IMR-90 (cell line): Measurements from ENCODE around the gene GRK5. TPM values are rescaled to one million over a fixed set of nuclear protein-coding genes. Genes with fewer than 3 reads are reported as not detected.

Source experiments
- ATAC-seq: fragments of 200-7000 bp; cut with Tn5 transposase; 2 replicates; pipeline ENCODE4 v1.9.1; 2020; ENCODE audit warnings: low read depth, mild to moderate bottlenecking, moderate library complexity
- BruUV-seq: library from RNA; stranded (reverse); fragments of 400-500 nt; replicated peaks from 2 replicates; lab custom pipeline; 2021; lab: Mats Ljungman, UMichigan
- CTCF ChIA-PET: fragments of 300-600 bp; formaldehyde crosslinking; extraction: SDS; loops from one replicate; lab custom pipeline; 2021; ENCODE audit warnings: antibody characterized with exemption; lab: Yijun Ruan, JAX
- POLR2A ChIA-PET: fragments of 300-600 bp; sonication (Branson Sonifier 250); formaldehyde crosslinking; loops from one replicate; lab custom pipeline; 2022; ENCODE audit warnings: antibody characterized with exemption; ENCODE audit not compliant: unreplicated experiment; lab: Charles Lee
- DNase-seq: peaks from one replicate; pipeline ENCODE4 v3.0.0; 2013
- H2AFZ ChIP-seq: replicated peaks from 2 replicates; pipeline ENCODE3; 2013; ENCODE audit warnings: low read length, mild to moderate bottlenecking; ENCODE audit not compliant: poor library complexity
- H2AK5ac ChIP-seq: 2 replicates; pipeline ENCODE4 v1.6.1; 2013; ENCODE audit warnings: low read depth, low read length, inconsistent platforms
- H2AK9ac ChIP-seq: replicated peaks from 2 replicates; pipeline ENCODE3; 2013; ENCODE audit warnings: mild to moderate bottlenecking, low read depth, low read length, moderate library complexity; ENCODE audit not compliant: poor library complexity
- H2BK120ac ChIP-seq: 2 replicates; pipeline ENCODE4 v1.6.1; 2013; ENCODE audit warnings: low read depth, low read length, inconsistent platforms
- H2BK15ac ChIP-seq: 3 replicates; pipeline ENCODE4 v1.6.1; 2013; ENCODE audit warnings: low read depth, low read length, inconsistent platforms
- H2BK20ac ChIP-seq: 2 replicates; pipeline ENCODE4 v1.6.1; 2013; ENCODE audit warnings: low read depth, mild to moderate bottlenecking, inconsistent platforms, low read length, moderate library complexity
- H2BK5ac ChIP-seq: 2 replicates; pipeline ENCODE4 v1.6.1; 2013; ENCODE audit warnings: mild to moderate bottlenecking, low read depth, low read length, inconsistent platforms; ENCODE audit not compliant: poor library complexity, severe bottlenecking
- H3K14ac ChIP-seq: replicated peaks from 2 replicates; pipeline ENCODE4 v1.6.1; 2013; ENCODE audit warnings: low read depth, low read length, inconsistent platforms
- H3K18ac ChIP-seq: 2 replicates; pipeline ENCODE4 v1.6.1; 2013; ENCODE audit warnings: low read depth, low read length, control low read depth
- H3K23ac ChIP-seq: 2 replicates; pipeline ENCODE4 v1.6.1; 2013; ENCODE audit warnings: low read depth, low read length, inconsistent platforms
- H3K27ac ChIP-seq: 2 replicates; pipeline ENCODE4 v1.5.1; 2013; ENCODE audit warnings: mild to moderate bottlenecking, control low read depth, low read length; ENCODE audit not compliant: insufficient read depth
- H3K27me3 ChIP-seq: 2 replicates; pipeline ENCODE4 v1.6.1; 2013; ENCODE audit warnings: low read length; ENCODE audit not compliant: control insufficient read depth, insufficient read depth
- H3K36me3 ChIP-seq: 2 replicates; pipeline ENCODE4 v1.6.1; 2013; ENCODE audit warnings: low read length, mixed read lengths; ENCODE audit not compliant: control insufficient read depth, insufficient read depth
- H3K4ac ChIP-seq: 2 replicates; pipeline ENCODE4 v1.6.1; 2013; ENCODE audit warnings: low read depth, low read length, inconsistent platforms
- H3K4me1 ChIP-seq: 2 replicates; pipeline ENCODE4 v1.6.1; 2013; ENCODE audit warnings: low read length, mixed read lengths; ENCODE audit not compliant: control insufficient read depth, insufficient read depth
- H3K4me2 ChIP-seq: 2 replicates; pipeline ENCODE4 v1.6.1; 2013; ENCODE audit warnings: low read depth, mild to moderate bottlenecking, control low read depth, low read length, moderate library complexity
- H3K4me3 ChIP-seq: 2 replicates; pipeline ENCODE4 v1.5.1; 2013; ENCODE audit warnings: low read depth, mild to moderate bottlenecking, control low read depth, low read length, moderate library complexity; ENCODE audit not compliant: insufficient read depth
- H3K56ac ChIP-seq: 2 replicates; pipeline ENCODE4 v1.6.1; 2013; ENCODE audit warnings: low read length, inconsistent platforms; ENCODE audit not compliant: insufficient read depth; ENCODE audit errors: extremely low read depth
- H3K79me1 ChIP-seq, 2 experiments: 2 replicates each; pipeline ENCODE4 v1.6.1; 2013; ENCODE audit warnings: low read length in 2 of 2, inconsistent platforms in 1 of 2, low read depth in 1 of 2
- H3K9ac ChIP-seq: 2 replicates; pipeline ENCODE4 v1.6.1; 2013; ENCODE audit warnings: low read depth, low read length, control low read depth
- H3K9me1 ChIP-seq: 2 replicates; pipeline ENCODE4 v1.6.1; 2013; ENCODE audit warnings: low read length, inconsistent platforms; ENCODE audit not compliant: insufficient read depth
- H3K9me3 ChIP-seq: 2 replicates; pipeline ENCODE4 v1.6.1; 2013; ENCODE audit warnings: low read length; ENCODE audit not compliant: control insufficient read depth, insufficient read depth
- H4K20me1 ChIP-seq: 2 replicates; pipeline ENCODE4 v1.6.1; 2013; ENCODE audit warnings: low read length, inconsistent platforms; ENCODE audit not compliant: insufficient read depth
- H4K5ac ChIP-seq: 2 replicates; pipeline ENCODE4 v1.6.1; 2013; ENCODE audit warnings: mild to moderate bottlenecking, low read depth, low read length, control low read depth
- H4K8ac ChIP-seq, 2 experiments: 2 replicates each; pipeline ENCODE4 v1.6.1; 2013; ENCODE audit warnings: low read depth in 2 of 2, low read length in 2 of 2, control low read depth in 1 of 2, inconsistent platforms in 1 of 2
- H4K91ac ChIP-seq: 2 replicates; pipeline ENCODE4 v1.6.1; 2013; ENCODE audit warnings: low read depth, low read length, inconsistent platforms; ENCODE audit not compliant: insufficient read depth
- BHLHE40 ChIP-seq: fragments of 150-350 bp; IDR thresholded peaks from 2 replicates; pipeline ENCODE4 v1.6.1; 2016; ENCODE audit warnings: mild to moderate bottlenecking, low read depth, low read length
- CEBPB ChIP-seq: IDR thresholded peaks from 2 replicates; pipeline ENCODE4 v1.6.1; 2012; ENCODE audit warnings: low read depth, low read length, improper control_type of control experiment
- CHD1 ChIP-seq: IDR thresholded peaks from 2 replicates; pipeline ENCODE4 v1.6.1; 2012; ENCODE audit warnings: low read depth, low read length, improper control_type of control experiment
- FOS ChIP-seq: fragments of 150-350 bp; IDR thresholded peaks from 2 replicates; pipeline ENCODE4 v1.6.1; 2016; ENCODE audit warnings: low read depth, low read length
- MAFK ChIP-seq: IDR thresholded peaks from 2 replicates; pipeline ENCODE4 v1.6.1; 2012; ENCODE audit warnings: low read depth, low read length, improper control_type of control experiment
- MAZ ChIP-seq: IDR thresholded peaks from 2 replicates; pipeline ENCODE4 v1.6.1; 2012; ENCODE audit warnings: low read depth, mild to moderate bottlenecking, low read length, improper control_type of control experiment, moderate library complexity, borderline replicate concordance
- MXI1 ChIP-seq: IDR thresholded peaks from 2 replicates; pipeline ENCODE4 v1.6.1; 2012; ENCODE audit warnings: low read depth, mild to moderate bottlenecking, low read length, moderate library complexity, borderline replicate concordance
- NFE2L2 ChIP-seq: fragments of 150-350 bp; IDR thresholded peaks from 2 replicates; pipeline ENCODE4 v1.6.1; 2016; ENCODE audit warnings: low read depth, mild to moderate bottlenecking, low read length
- POLR2A ChIP-seq: IDR thresholded peaks from 2 replicates; pipeline ENCODE4 v1.6.1; 2012; ENCODE audit warnings: mild to moderate bottlenecking, low read depth, low read length
- RAD21 ChIP-seq: IDR thresholded peaks from 2 replicates; pipeline ENCODE4 v1.6.1; 2012; ENCODE audit warnings: low read length, improper control_type of control experiment
- RCOR1 ChIP-seq: IDR thresholded peaks from 2 replicates; pipeline ENCODE4 v1.6.1; 2012; ENCODE audit warnings: mild to moderate bottlenecking, low read length, improper control_type of control experiment; ENCODE audit not compliant: insufficient replicate concordance
- RFX5 ChIP-seq: IDR thresholded peaks from 2 replicates; pipeline ENCODE4 v1.8.0; 2012; ENCODE audit warnings: low read depth, mild to moderate bottlenecking, low read length, moderate library complexity
- SMC3 ChIP-seq: fragments of 150-350 bp; IDR thresholded peaks from 2 replicates; pipeline ENCODE4 v1.6.1; 2016; ENCODE audit warnings: low read depth, mild to moderate bottlenecking, antibody characterized with exemption, low read length, moderate library complexity
- WGBS, 2 experiments: methylation state at CpG; one replicate each; pipeline versions ENCODE4 v1.1.5 to v1.1.7; 2013; ENCODE audit warnings: missing lambda C conversion rate in 2 of 2; ENCODE audit not compliant: insufficient read length in 1 of 2; ENCODE audit errors: extremely low coverage in 2 of 2; 5-methylcytosine and 5-hydroxymethylcytosine counted together
- dilution Hi-C: fragments of 300-500 bp; cut with HindIII; formaldehyde crosslinking; loops from one replicate; pipeline ENCODE4 v1.14.3; 2018; ENCODE audit warnings: low sequenced_read_pairs; ENCODE audit not compliant: unreplicated experiment
- in situ Hi-C: fragments of 300-500 bp; cut with MboI; formaldehyde crosslinking; loops from 3 replicates; pipeline ENCODE4 v1.14.3; 2019; ENCODE audit warnings: low sequenced_read_pairs, inconsistent platforms, mixed read lengths
- intact Hi-C: fragments of 100-400 bp; cut with micrococcal nuclease; formaldehyde crosslinking; loops from 2 replicates; pipeline ENCODE4 v1.10.0; 2022
- polyA plus RNA-seq, 3 experiments: library from polyadenylated mRNA; depleted of rRNA; stranded (reverse); fragments of >200 nt; gene quantifications; 2 replicates each; pipeline ENCODE4 v1.2.3, GENCODE V29; 2012; ENCODE audit warnings: low replicate concordance in 1 of 3
- total RNA-seq: library from RNA; depleted of rRNA; stranded (reverse); fragments of >200 nt; gene quantifications from 2 replicates; pipeline ENCODE4 v1.2.3, GENCODE V29; 2012
- TF ChIP-seq, protein P1 (sequence below): conservative IDR thresholded peaks from 2 replicates; pipeline ENCODE4 v1.5.1; 2012; ENCODE audit warnings: mild to moderate bottlenecking, low read depth, low read length, improper control_type of control experiment
- TF ChIP-seq, protein P2 (sequence below): fragments of 150-350 bp; IDR thresholded peaks from 2 replicates; pipeline ENCODE4 v1.6.1; 2016; ENCODE audit warnings: low read depth, mild to moderate bottlenecking, low read length, moderate library complexity, borderline replicate concordance
- TF ChIP-seq, protein P3 (sequence below): fragments of 150-350 bp; IDR thresholded peaks from 2 replicates; pipeline ENCODE4 v1.6.1; 2017; ENCODE audit warnings: mild to moderate bottlenecking, antibody characterized with exemption, low read length, low read depth

Gene GRK5
- total and polyA plus RNA-seq, 2 of the 4 experiments (the other 2 are of a cell fraction), result 12.9 to 16.3 TPM

- H3K56ac ChIP-seq, result no peak overlapping the region
- no peak overlapping the region for H3K4me3 ChIP-seq
- H2AFZ ChIP-seq, result no peak overlapping the region
- no peak overlapping the region for H3K27ac ChIP-seq
- dilution Hi-C loops (no loop called here), in situ Hi-C loops (no loop called here), intact Hi-C loops (no loop called here)
- H4K8ac ChIP-seq, result no peak overlapping the region
- H3K4ac ChIP-seq, result no peak overlapping the region
- H2BK120ac ChIP-seq, result no peak overlapping the region
- H3K4me2 ChIP-seq, result no peak overlapping the region
- no peak overlapping the region for H2BK20ac ChIP-seq
- no TSS peak for BruUV-seq
- no peak for ATAC-seq
- no peaks in the 10 kb centered on the region for H3K9me3 ChIP-seq
- peaks cover 41% of the 10 kb centered on the region for H3K4me1 ChIP-seq
- no peak overlapping the region for H3K9ac ChIP-seq
- ChIA-PET CTCF (no interaction called here), POLR2A (no interaction called here)
- H4K5ac ChIP-seq, result no peak overlapping the region
- TF ChIP-seq, protein P1, sequence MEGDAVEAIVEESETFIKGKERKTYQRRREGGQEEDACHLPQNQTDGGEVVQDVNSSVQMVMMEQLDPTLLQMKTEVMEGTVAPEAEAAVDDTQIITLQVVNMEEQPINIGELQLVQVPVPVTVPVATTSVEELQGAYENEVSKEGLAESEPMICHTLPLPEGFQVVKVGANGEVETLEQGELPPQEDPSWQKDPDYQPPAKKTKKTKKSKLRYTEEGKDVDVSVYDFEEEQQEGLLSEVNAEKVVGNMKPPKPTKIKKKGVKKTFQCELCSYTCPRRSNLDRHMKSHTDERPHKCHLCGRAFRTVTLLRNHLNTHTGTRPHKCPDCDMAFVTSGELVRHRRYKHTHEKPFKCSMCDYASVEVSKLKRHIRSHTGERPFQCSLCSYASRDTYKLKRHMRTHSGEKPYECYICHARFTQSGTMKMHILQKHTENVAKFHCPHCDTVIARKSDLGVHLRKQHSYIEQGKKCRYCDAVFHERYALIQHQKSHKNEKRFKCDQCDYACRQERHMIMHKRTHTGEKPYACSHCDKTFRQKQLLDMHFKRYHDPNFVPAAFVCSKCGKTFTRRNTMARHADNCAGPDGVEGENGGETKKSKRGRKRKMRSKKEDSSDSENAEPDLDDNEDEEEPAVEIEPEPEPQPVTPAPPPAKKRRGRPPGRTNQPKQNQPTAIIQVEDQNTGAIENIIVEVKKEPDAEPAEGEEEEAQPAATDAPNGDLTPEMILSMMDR, result no peak
- TF ChIP-seq RAD21, result no peak
- no peak for TF ChIP-seq FOS
- TF ChIP-seq CEBPB, result no peak
- TF ChIP-seq, protein P2, sequence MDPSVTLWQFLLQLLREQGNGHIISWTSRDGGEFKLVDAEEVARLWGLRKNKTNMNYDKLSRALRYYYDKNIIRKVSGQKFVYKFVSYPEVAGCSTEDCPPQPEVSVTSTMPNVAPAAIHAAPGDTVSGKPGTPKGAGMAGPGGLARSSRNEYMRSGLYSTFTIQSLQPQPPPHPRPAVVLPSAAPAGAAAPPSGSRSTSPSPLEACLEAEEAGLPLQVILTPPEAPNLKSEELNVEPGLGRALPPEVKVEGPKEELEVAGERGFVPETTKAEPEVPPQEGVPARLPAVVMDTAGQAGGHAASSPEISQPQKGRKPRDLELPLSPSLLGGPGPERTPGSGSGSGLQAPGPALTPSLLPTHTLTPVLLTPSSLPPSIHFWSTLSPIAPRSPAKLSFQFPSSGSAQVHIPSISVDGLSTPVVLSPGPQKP, result no peak
- no peak for TF ChIP-seq RCOR1
- TF ChIP-seq BHLHE40, result no peak
- TF ChIP-seq, protein P3, sequence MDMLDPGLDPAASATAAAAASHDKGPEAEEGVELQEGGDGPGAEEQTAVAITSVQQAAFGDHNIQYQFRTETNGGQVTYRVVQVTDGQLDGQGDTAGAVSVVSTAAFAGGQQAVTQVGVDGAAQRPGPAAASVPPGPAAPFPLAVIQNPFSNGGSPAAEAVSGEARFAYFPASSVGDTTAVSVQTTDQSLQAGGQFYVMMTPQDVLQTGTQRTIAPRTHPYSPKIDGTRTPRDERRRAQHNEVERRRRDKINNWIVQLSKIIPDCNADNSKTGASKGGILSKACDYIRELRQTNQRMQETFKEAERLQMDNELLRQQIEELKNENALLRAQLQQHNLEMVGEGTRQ, result no peak
- TF ChIP-seq MAZ, result no peak
- no peak for TF ChIP-seq MXI1
- TF ChIP-seq CHD1, result no peak
- no peak for TF ChIP-seq MAFK
- no peak for TF ChIP-seq POLR2A
- no peak for TF ChIP-seq NFE2L2
- no peak for TF ChIP-seq RFX5
- no peak for TF ChIP-seq SMC3
- no peak overlapping the region for H2BK15ac ChIP-seq
- no peak overlapping the region for H4K91ac ChIP-seq
- no peak overlapping the region for H2AK9ac ChIP-seq
- H4K20me1 ChIP-seq, result peaks cover 88% of the 10 kb centered on the region
- H3K14ac ChIP-seq, result 0 out of 2 replicates have a peak overlapping the region, but pooled peaks have one; percentile 14
- no peak for DNase-seq
- no peak overlapping the region for H3K18ac ChIP-seq
- H2BK5ac ChIP-seq, result no peak overlapping the region
- peaks cover 27% of the 10 kb centered on the region for H3K36me3 ChIP-seq
- H3K9me1 ChIP-seq, result peaks cover 39% of the 10 kb centered on the region
- peaks cover 50 to 81% of the 10 kb centered on the region in 2 experiments for H3K79me1 ChIP-seq
- no peaks in the 10 kb centered on the region for H3K27me3 ChIP-seq
- no peak overlapping the region for H3K23ac ChIP-seq
- 92% methylated on average over 4 of the region's 10 CpGs; no CpG with 5 or more reads in 1 of the 2 experiments for WGBS, 2 experiments
- no peak overlapping the region for H2AK5ac ChIP-seq
Measured at GRCh38 chr10:119267384-119267783, 60.0 kb downstream of the GRK5 start.
